Measurements from ENCODE around the gene FAM234A.
"Not testable (repeated sequence)": the region's sequence is repeated elsewhere in the genome, so short reads cannot be mapped to it uniquely, and the experiment has no call there.

Gene FAM234A

GRCh38 chr16:234468-235305 is at the start of gene FAM234A:
Gene FAM234A (plus strand): TSS chr16:234821. CDS start chr16:254414, 19,593 bp downstream.
- peak; percentile 81 for DNase-seq

- no peak for DNase-seq
Measured at GRCh38 chr16:185213-185612, 49.4 kb upstream of the FAM234A start.

GRCh38 chr16:185691-186090 is 48.9 kb upstream of the FAM234A start:
- no peak for DNase-seq

GRCh38 chr16:187330-187729 is 47.3 kb upstream of the FAM234A start:
- no peak for DNase-seq

- no peak for DNase-seq
Measured at GRCh38 chr16:188674-189073, 45.9 kb upstream of the FAM234A start.

GRCh38 chr16:189604-190186 is 44.9 kb upstream of the FAM234A start:
- DNase-seq, result no peak

- DNase-seq, result no peak
Measured at GRCh38 chr16:191831-192230, 42.8 kb upstream of the FAM234A start.

GRCh38 chr16:192686-193085 is 41.9 kb upstream of the FAM234A start:
- no peak for DNase-seq

GRCh38 chr16:193441-193840 is 41.2 kb upstream of the FAM234A start:
- DNase-seq, result no peak

GRCh38 chr16:194516-194915 is 40.1 kb upstream of the FAM234A start:
- DNase-seq, result no peak

- DNase-seq, result no peak
Measured at GRCh38 chr16:200388-200787, 34.2 kb upstream of the FAM234A start.

- no peak for DNase-seq
Measured at GRCh38 chr16:203246-203645, 31.4 kb upstream of the FAM234A start.

GRCh38 chr16:204046-204445 is 30.6 kb upstream of the FAM234A start:
- not testable (repeated sequence) for DNase-seq

GRCh38 chr16:209359-209758 is 25.3 kb upstream of the FAM234A start:
- not testable (repeated sequence) for DNase-seq

- DNase-seq, result not testable (repeated sequence)
Measured at GRCh38 chr16:211631-212180, 22.9 kb upstream of the FAM234A start.

GRCh38 chr16:212999-213398 is 21.6 kb upstream of the FAM234A start:
- no peak for DNase-seq

- DNase-seq, result no peak
Measured at GRCh38 chr16:220021-220420, 14.6 kb upstream of the FAM234A start.

GRCh38 chr16:228151-228851 is 6.3 kb upstream of the FAM234A start:
- DNase-seq, result peak; percentile 25

- peak; percentile 78 for DNase-seq
Measured at GRCh38 chr16:228852-229730, 5.5 kb upstream of the FAM234A start, which contains the start of gene LUC7L. Gene LUC7L (minus strand): TSS chr16:229449. CDS start chr16:229339, 110 bp downstream.

GRCh38 chr16:229731-230281 is 4.8 kb upstream of the FAM234A start:
- no peak for DNase-seq

- not testable (repeated sequence) for DNase-seq
Measured at GRCh38 chr16:230351-230750, 4.3 kb upstream of the FAM234A start.

GRCh38 chr16:230949-231348 is 3.7 kb upstream of the FAM234A start:
- DNase-seq, result no peak

Data from DMS79 treated with DMSO at 0.1 percent for 48 hours (cell line).